IMR-90 (cell line): ENCODE measurements around the gene UBE2E2. TPM values are rescaled to one million over a fixed set of nuclear protein-coding genes. Genes with fewer than 3 reads are reported as not detected.

ENCODE experiments used
- ATAC-seq: fragments of 200-7000 bp; cut with Tn5 transposase; 2 replicates; pipeline ENCODE4 v1.9.1; 2020; ENCODE audit warnings: low read depth, mild to moderate bottlenecking, moderate library complexity
- BruUV-seq: library from RNA; stranded (reverse); fragments of 400-500 nt; replicated peaks from 2 replicates; lab custom pipeline; 2021; lab: Mats Ljungman, UMichigan
- CTCF ChIA-PET: fragments of 300-600 bp; formaldehyde crosslinking; extraction: SDS; loops from one replicate; lab custom pipeline; 2021; ENCODE audit warnings: antibody characterized with exemption; lab: Yijun Ruan, JAX
- POLR2A ChIA-PET: fragments of 300-600 bp; sonication (Branson Sonifier 250); formaldehyde crosslinking; loops from one replicate; lab custom pipeline; 2022; ENCODE audit warnings: antibody characterized with exemption; ENCODE audit not compliant: unreplicated experiment; lab: Charles Lee
- DNase-seq: peaks from one replicate; pipeline ENCODE4 v3.0.0; 2013
- H2AFZ ChIP-seq: replicated peaks from 2 replicates; pipeline ENCODE3; 2013; ENCODE audit warnings: low read length, mild to moderate bottlenecking; ENCODE audit not compliant: poor library complexity
- H2AK5ac ChIP-seq: 2 replicates; pipeline ENCODE4 v1.6.1; 2013; ENCODE audit warnings: low read depth, low read length, inconsistent platforms
- H2AK9ac ChIP-seq: replicated peaks from 2 replicates; pipeline ENCODE3; 2013; ENCODE audit warnings: mild to moderate bottlenecking, low read depth, low read length, moderate library complexity; ENCODE audit not compliant: poor library complexity
- H2BK120ac ChIP-seq: 2 replicates; pipeline ENCODE4 v1.6.1; 2013; ENCODE audit warnings: low read depth, low read length, inconsistent platforms
- H2BK15ac ChIP-seq: 3 replicates; pipeline ENCODE4 v1.6.1; 2013; ENCODE audit warnings: low read depth, low read length, inconsistent platforms
- H2BK20ac ChIP-seq: 2 replicates; pipeline ENCODE4 v1.6.1; 2013; ENCODE audit warnings: low read depth, mild to moderate bottlenecking, inconsistent platforms, low read length, moderate library complexity
- H2BK5ac ChIP-seq: 2 replicates; pipeline ENCODE4 v1.6.1; 2013; ENCODE audit warnings: mild to moderate bottlenecking, low read depth, low read length, inconsistent platforms; ENCODE audit not compliant: poor library complexity, severe bottlenecking
- H3K14ac ChIP-seq: replicated peaks from 2 replicates; pipeline ENCODE4 v1.6.1; 2013; ENCODE audit warnings: low read depth, low read length, inconsistent platforms
- H3K18ac ChIP-seq: 2 replicates; pipeline ENCODE4 v1.6.1; 2013; ENCODE audit warnings: low read depth, low read length, control low read depth
- H3K23ac ChIP-seq: 2 replicates; pipeline ENCODE4 v1.6.1; 2013; ENCODE audit warnings: low read depth, low read length, inconsistent platforms
- H3K27ac ChIP-seq: 2 replicates; pipeline ENCODE4 v1.5.1; 2013; ENCODE audit warnings: mild to moderate bottlenecking, control low read depth, low read length; ENCODE audit not compliant: insufficient read depth
- H3K27me3 ChIP-seq: 2 replicates; pipeline ENCODE4 v1.6.1; 2013; ENCODE audit warnings: low read length; ENCODE audit not compliant: control insufficient read depth, insufficient read depth
- H3K36me3 ChIP-seq: 2 replicates; pipeline ENCODE4 v1.6.1; 2013; ENCODE audit warnings: low read length, mixed read lengths; ENCODE audit not compliant: control insufficient read depth, insufficient read depth
- H3K4ac ChIP-seq: 2 replicates; pipeline ENCODE4 v1.6.1; 2013; ENCODE audit warnings: low read depth, low read length, inconsistent platforms
- H3K4me1 ChIP-seq: 2 replicates; pipeline ENCODE4 v1.6.1; 2013; ENCODE audit warnings: low read length, mixed read lengths; ENCODE audit not compliant: control insufficient read depth, insufficient read depth
- H3K4me2 ChIP-seq: 2 replicates; pipeline ENCODE4 v1.6.1; 2013; ENCODE audit warnings: low read depth, mild to moderate bottlenecking, control low read depth, low read length, moderate library complexity
- H3K4me3 ChIP-seq: 2 replicates; pipeline ENCODE4 v1.5.1; 2013; ENCODE audit warnings: low read depth, mild to moderate bottlenecking, control low read depth, low read length, moderate library complexity; ENCODE audit not compliant: insufficient read depth
- H3K56ac ChIP-seq: 2 replicates; pipeline ENCODE4 v1.6.1; 2013; ENCODE audit warnings: low read length, inconsistent platforms; ENCODE audit not compliant: insufficient read depth; ENCODE audit errors: extremely low read depth
- H3K79me1 ChIP-seq, 2 experiments: 2 replicates each; pipeline ENCODE4 v1.6.1; 2013; ENCODE audit warnings: low read length in 2 of 2, inconsistent platforms in 1 of 2, low read depth in 1 of 2
- H3K9ac ChIP-seq: 2 replicates; pipeline ENCODE4 v1.6.1; 2013; ENCODE audit warnings: low read depth, low read length, control low read depth
- H3K9me1 ChIP-seq: 2 replicates; pipeline ENCODE4 v1.6.1; 2013; ENCODE audit warnings: low read length, inconsistent platforms; ENCODE audit not compliant: insufficient read depth
- H3K9me3 ChIP-seq: 2 replicates; pipeline ENCODE4 v1.6.1; 2013; ENCODE audit warnings: low read length; ENCODE audit not compliant: control insufficient read depth, insufficient read depth
- H4K20me1 ChIP-seq: 2 replicates; pipeline ENCODE4 v1.6.1; 2013; ENCODE audit warnings: low read length, inconsistent platforms; ENCODE audit not compliant: insufficient read depth
- H4K5ac ChIP-seq: 2 replicates; pipeline ENCODE4 v1.6.1; 2013; ENCODE audit warnings: mild to moderate bottlenecking, low read depth, low read length, control low read depth
- H4K8ac ChIP-seq, 2 experiments: 2 replicates each; pipeline ENCODE4 v1.6.1; 2013; ENCODE audit warnings: low read depth in 2 of 2, low read length in 2 of 2, control low read depth in 1 of 2, inconsistent platforms in 1 of 2
- H4K91ac ChIP-seq: 2 replicates; pipeline ENCODE4 v1.6.1; 2013; ENCODE audit warnings: low read depth, low read length, inconsistent platforms; ENCODE audit not compliant: insufficient read depth
- CEBPB ChIP-seq: IDR thresholded peaks from 2 replicates; pipeline ENCODE4 v1.6.1; 2012; ENCODE audit warnings: low read depth, low read length, improper control_type of control experiment
- CHD1 ChIP-seq: IDR thresholded peaks from 2 replicates; pipeline ENCODE4 v1.6.1; 2012; ENCODE audit warnings: low read depth, low read length, improper control_type of control experiment
- CTCF ChIP-seq: conservative IDR thresholded peaks from 2 replicates; pipeline ENCODE4 v1.5.1; 2012; ENCODE audit warnings: mild to moderate bottlenecking, low read depth, low read length, improper control_type of control experiment
- MAFK ChIP-seq: IDR thresholded peaks from 2 replicates; pipeline ENCODE4 v1.6.1; 2012; ENCODE audit warnings: low read depth, low read length, improper control_type of control experiment
- MAZ ChIP-seq: IDR thresholded peaks from 2 replicates; pipeline ENCODE4 v1.6.1; 2012; ENCODE audit warnings: low read depth, mild to moderate bottlenecking, low read length, improper control_type of control experiment, moderate library complexity, borderline replicate concordance
- NFE2L2 ChIP-seq: fragments of 150-350 bp; IDR thresholded peaks from 2 replicates; pipeline ENCODE4 v1.6.1; 2016; ENCODE audit warnings: low read depth, mild to moderate bottlenecking, low read length
- POLR2A ChIP-seq: IDR thresholded peaks from 2 replicates; pipeline ENCODE4 v1.6.1; 2012; ENCODE audit warnings: mild to moderate bottlenecking, low read depth, low read length
- RFX5 ChIP-seq: IDR thresholded peaks from 2 replicates; pipeline ENCODE4 v1.8.0; 2012; ENCODE audit warnings: low read depth, mild to moderate bottlenecking, low read length, moderate library complexity
- SMC3 ChIP-seq: fragments of 150-350 bp; IDR thresholded peaks from 2 replicates; pipeline ENCODE4 v1.6.1; 2016; ENCODE audit warnings: low read depth, mild to moderate bottlenecking, antibody characterized with exemption, low read length, moderate library complexity
- WGBS, 2 experiments: methylation state at CpG; one replicate each; pipeline versions ENCODE4 v1.1.5 to v1.1.7; 2013; ENCODE audit warnings: missing lambda C conversion rate in 2 of 2; ENCODE audit not compliant: insufficient read length in 1 of 2; ENCODE audit errors: extremely low coverage in 2 of 2; 5-methylcytosine and 5-hydroxymethylcytosine counted together
- dilution Hi-C: fragments of 300-500 bp; cut with HindIII; formaldehyde crosslinking; loops from one replicate; pipeline ENCODE4 v1.14.3; 2018; ENCODE audit warnings: low sequenced_read_pairs; ENCODE audit not compliant: unreplicated experiment
- in situ Hi-C: fragments of 300-500 bp; cut with MboI; formaldehyde crosslinking; loops from 3 replicates; pipeline ENCODE4 v1.14.3; 2019; ENCODE audit warnings: low sequenced_read_pairs, inconsistent platforms, mixed read lengths
- intact Hi-C: fragments of 100-400 bp; cut with micrococcal nuclease; formaldehyde crosslinking; loops from 2 replicates; pipeline ENCODE4 v1.10.0; 2022
- polyA plus RNA-seq, 3 experiments: library from polyadenylated mRNA; depleted of rRNA; stranded (reverse); fragments of >200 nt; gene quantifications; 2 replicates each; pipeline ENCODE4 v1.2.3, GENCODE V29; 2012; ENCODE audit warnings: low replicate concordance in 1 of 3
- total RNA-seq: library from RNA; depleted of rRNA; stranded (reverse); fragments of >200 nt; gene quantifications from 2 replicates; pipeline ENCODE4 v1.2.3, GENCODE V29; 2012

The UBE2E2 gene
- total and polyA plus RNA-seq, 2 of the 4 experiments (the other 2 are of a cell fraction) = 18.6 to 32.7 TPM

GRCh38 chr3:23185861-23186260, 17.3 kb upstream of the UBE2E2 start:
- Histone ChIP-seq H2BK15ac (no peak overlapping the region), H4K8ac (no peak overlapping the region), H2AK9ac (no peak overlapping the region), H2AK5ac (no peak overlapping the region), H3K4me1 (no peaks in the 10 kb centered on the region), H3K27ac (no peak overlapping the region), H3K79me1 (no peaks in the 10 kb centered on the region), H4K20me1 (no peaks in the 10 kb centered on the region), H4K91ac (no peak overlapping the region), H3K56ac (no peak overlapping the region), H2BK20ac (no peak overlapping the region), H3K36me3 (no peaks in the 10 kb centered on the region), H3K9ac (no peak overlapping the region), H3K4me2 (no peak overlapping the region), H2BK120ac (no peak overlapping the region), H3K27me3 (peaks cover 22% of the 10 kb centered on the region), H3K4ac (no peak overlapping the region), H3K9me3 (no peaks in the 10 kb centered on the region), H2BK5ac (no peak overlapping the region), H3K4me3 (no peak overlapping the region), H3K18ac (no peak overlapping the region), H2AFZ (no peak overlapping the region), H3K14ac (no peak overlapping the region), H4K5ac (no peak overlapping the region), H3K9me1 (no peaks in the 10 kb centered on the region), H3K23ac (no peak overlapping the region)
- BruUV-seq = no TSS peak
- POLR2A ChIA-PET = interaction anchor here (0.6 kb wide), 1 partner anchor 135 kb away, joined by 3 read pairs; no protein-coding TSS in a partner anchor
- intact Hi-C loops = loop anchor here (2.0 to 10.0 kb wide), 2 partner anchors 579 to 619 kb away; partner anchors contain the start of gene UBE2E1
- no peak for ATAC-seq
- in situ Hi-C loops = no loop called here
- CTCF ChIA-PET = no interaction called here
- WGBS, 2 experiments = no CpG with 5 or more reads among the region's 2 CpGs
- TF ChIP-seq POLR2A (no peak), CTCF (no peak), RFX5 (no peak), MAFK (no peak), NFE2L2 (no peak), CHD1 (no peak), MAZ (no peak), SMC3 (no peak), CEBPB (no peak)
- dilution Hi-C loops = no loop called here
- no peak for DNase-seq
